8988T (cell line): ENCODE data around the gene MRGPRF.

Experiments
- DNase-seq: peaks from one replicate; pipeline ENCODE4 v3.0.0; 2011

The MRGPRF gene

GRCh38 chr11:69018924-69019323 is 5.9 kb upstream of the MRGPRF start:
- no peak for DNase-seq

- no peak for DNase-seq
Observed at GRCh38 chr11:69017951-69018350, 4.9 kb upstream of the MRGPRF start.

- DNase-seq: no peak
Observed at GRCh38 chr11:69014898-69015549, 2.0 kb upstream of the MRGPRF start.

- DNase-seq: no peak
Observed at GRCh38 chr11:69014084-69014851, 1.2 kb upstream of the MRGPRF start.

GRCh38 chr11:69012092-69013008 is 696 bp downstream of the MRGPRF start:
- DNase-seq: no peak

- no peak for DNase-seq
Observed at GRCh38 chr11:69011624-69012091, 1.4 kb downstream of the MRGPRF start.

- DNase-seq: peak; percentile 97
Observed at GRCh38 chr11:69010964-69011623, 2.0 kb downstream of the MRGPRF start.

GRCh38 chr11:69010361-69010891 is 2.6 kb downstream of the MRGPRF start:
- DNase-seq: no peak

- DNase-seq: no peak
Observed at GRCh38 chr11:69009441-69010211, 3.4 kb downstream of the MRGPRF start.

- DNase-seq: peak; percentile 100
Observed at GRCh38 chr11:69008737-69009440, 4.2 kb downstream of the MRGPRF start.

GRCh38 chr11:69007975-69008381 is 5.1 kb downstream of the MRGPRF start:
- DNase-seq: no peak

- no peak for DNase-seq
Observed at GRCh38 chr11:69006816-69007215, 6.2 kb downstream of the MRGPRF start.

- DNase-seq: no peak
Observed at GRCh38 chr11:69005631-69006368, 7.2 kb downstream of the MRGPRF start.

- no peak for DNase-seq
Observed at GRCh38 chr11:69005183-69005630, 7.8 kb downstream of the MRGPRF start.

GRCh38 chr11:69004411-69005182 is 8.4 kb downstream of the MRGPRF start:
- DNase-seq: no peak

GRCh38 chr11:69003866-69004367 is 9.1 kb downstream of the MRGPRF start:
- DNase-seq: no peak

GRCh38 chr11:69003301-69003865 is 9.7 kb downstream of the MRGPRF start:
- no peak for DNase-seq

GRCh38 chr11:69002570-69003231 is 10.3 kb downstream of the MRGPRF start:
- DNase-seq: no peak
